Mammary epithelial cell (primary cell): ENCODE measurements around the gene OR2A7.
"Not testable (repeated sequence)": the region's sequence is repeated elsewhere in the genome, so short reads cannot be mapped to it uniquely, and the experiment has no call there.

ENCODE experiments used
- CTCF ChIP-seq, 2 donors: IDR thresholded peaks in 1 of 2; conservative IDR thresholded peaks in 1 of 2; 2 replicates each; pipeline ENCODE4 v1.5.1; 2011 to 2012; ENCODE audit warnings: inconsistent platforms in 2 of 2, low read length in 2 of 2, mild to moderate bottlenecking in 2 of 2, control low read depth in 1 of 2, low read depth in 1 of 2; ENCODE audit not compliant: insufficient read depth in 1 of 2; ENCODE audit errors: extremely low read depth in 1 of 2
- EZH2 ChIP-seq: IDR thresholded peaks from 2 replicates; pipeline ENCODE4 v1.6.1; 2012; ENCODE audit warnings: low read length, inconsistent platforms, borderline replicate concordance

- TF ChIP-seq EZH2; CTCF (conservative IDR thresholded peaks at IDR 0.05 in 1 of 2, IDR thresholded peaks at IDR 0.05 in 1 of 2; ENCODE audit: extremely low read depth in 1 of 2, insufficient read depth in 1 of 2, low read depth in 1 of 2, low read length in 2 of 2): not testable (repeated sequence)
These were observed 28.0 kb upstream of the OR2A7 start for GRCh38 chr7:144292384-144293161.
